ENCODE results near the gene ATP1A2. TPM values are rescaled to one million over a fixed set of nuclear protein-coding genes. Genes with fewer than 3 reads are reported as not detected.

The ATP1A2 gene
- total and polyA plus RNA-seq, 2 donors (not counting 3 experiments of a cell fraction or from before 2014, with no cell fraction given), result not detected

DNA sequence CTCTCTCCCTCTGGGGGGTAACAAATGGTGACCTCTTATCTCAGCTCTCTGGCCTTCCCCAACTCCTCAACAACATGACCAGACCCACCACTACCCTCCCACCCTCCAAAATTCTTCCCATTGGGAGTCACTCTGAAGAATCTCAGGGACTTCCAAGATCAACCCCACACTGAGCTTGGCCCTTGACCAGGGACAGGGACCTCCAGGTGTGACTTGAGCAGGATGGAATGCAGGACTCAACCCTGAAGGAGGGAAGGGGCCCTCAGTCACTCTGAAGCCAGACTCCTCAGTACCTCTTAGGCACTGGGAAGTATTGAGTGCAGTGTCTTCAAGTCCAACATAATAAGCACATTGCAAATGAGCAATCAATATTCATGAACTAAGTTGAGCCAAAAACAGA lies 76.7 kb downstream of the ATP1A2 start:
- no peak overlapping the region for H3K4me2 ChIP-seq (ENCODE audit: insufficient read depth, low read length)
- FAIRE-seq (no peak), DNase-seq (ENCODE audit: low read depth, low spot score) (no peak)
- H3K36me3 ChIP-seq (ENCODE audit: control insufficient read depth in 2 of 2, extremely low read depth in 1 of 2, insufficient read depth in 2 of 2, low read length in 2 of 2), result no peaks in the 10 kb centered on the region
- dilution Hi-C loops (cut with MboI; ENCODE audit: extremely low pct_ligation_motif_present, low sequenced_read_pairs), result no loop called here
- no peaks in the 10 kb centered on the region for H4K20me1 ChIP-seq (replicated peaks; ENCODE audit: control insufficient read depth, extremely low read depth, insufficient read depth, low read length)
- BruUV-seq (replicated peaks), result no TSS peak
- H3K4me3 ChIP-seq (replicated peaks in 1 of 3; ENCODE audit: insufficient read depth in 1 of 3, low read depth in 1 of 3, low read length in 3 of 3), result no peak overlapping the region
- no peak overlapping the region for H3K27ac ChIP-seq (ENCODE audit: insufficient read depth, low read depth, low read length)
- H3K9ac ChIP-seq (replicated peaks; ENCODE audit: extremely low read depth, insufficient read depth, low read length), result no peak overlapping the region
- CTCF ChIA-PET, result interaction anchor here (1.5 to 5.7 kb wide), 11 partner anchors 15 to 184 kb away, joined by 5 to 511 read pairs (median 37); partner anchors contain the start of genes PEA15 and PEX19
- peaks cover 0 to 1% of the 10 kb centered on the region in 2 experiments for H3K27me3 ChIP-seq (ENCODE audit: control insufficient read depth in 2 of 2, insufficient read depth in 2 of 2, low read length in 2 of 2)
- POLR2A ChIA-PET, result no interaction called here
- H3K79me2 ChIP-seq (ENCODE audit: control insufficient read depth, insufficient read depth, low read length), result no peaks in the 10 kb centered on the region
- no peak overlapping the region for H2AFZ ChIP-seq (ENCODE audit: low read depth, low read length)
- H3K9me1 ChIP-seq (replicated peaks; ENCODE audit: control insufficient read depth, extremely low read depth, insufficient read depth, low read length), result no peaks in the 10 kb centered on the region
- H3K9me3 ChIP-seq (replicated peaks; ENCODE audit: control insufficient read depth, insufficient read depth, low read length), result no peaks in the 10 kb centered on the region
- no peak for TF ChIP-seq GATA2 (IDR thresholded peaks at IDR 0.05; ENCODE audit: insufficient read depth, insufficient read length, low read depth, low read length)
- TF ChIP-seq, protein P1, sequence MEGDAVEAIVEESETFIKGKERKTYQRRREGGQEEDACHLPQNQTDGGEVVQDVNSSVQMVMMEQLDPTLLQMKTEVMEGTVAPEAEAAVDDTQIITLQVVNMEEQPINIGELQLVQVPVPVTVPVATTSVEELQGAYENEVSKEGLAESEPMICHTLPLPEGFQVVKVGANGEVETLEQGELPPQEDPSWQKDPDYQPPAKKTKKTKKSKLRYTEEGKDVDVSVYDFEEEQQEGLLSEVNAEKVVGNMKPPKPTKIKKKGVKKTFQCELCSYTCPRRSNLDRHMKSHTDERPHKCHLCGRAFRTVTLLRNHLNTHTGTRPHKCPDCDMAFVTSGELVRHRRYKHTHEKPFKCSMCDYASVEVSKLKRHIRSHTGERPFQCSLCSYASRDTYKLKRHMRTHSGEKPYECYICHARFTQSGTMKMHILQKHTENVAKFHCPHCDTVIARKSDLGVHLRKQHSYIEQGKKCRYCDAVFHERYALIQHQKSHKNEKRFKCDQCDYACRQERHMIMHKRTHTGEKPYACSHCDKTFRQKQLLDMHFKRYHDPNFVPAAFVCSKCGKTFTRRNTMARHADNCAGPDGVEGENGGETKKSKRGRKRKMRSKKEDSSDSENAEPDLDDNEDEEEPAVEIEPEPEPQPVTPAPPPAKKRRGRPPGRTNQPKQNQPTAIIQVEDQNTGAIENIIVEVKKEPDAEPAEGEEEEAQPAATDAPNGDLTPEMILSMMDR (IDR thresholded peaks at IDR 0.05; ENCODE audit: extremely low read depth in 1 of 2, insufficient read depth in 1 of 2, low read depth in 1 of 2, low read length in 2 of 2), result no peak
- no peak for TF ChIP-seq FOS (IDR thresholded peaks at IDR 0.05; ENCODE audit: borderline replicate concordance, insufficient read depth, low read length)
- TF ChIP-seq EZH2 (IDR thresholded peaks at IDR 0.05; ENCODE audit: borderline replicate concordance, low read depth, low read length, severe bottlenecking), result no peak
- no peak for TF ChIP-seq MYC (IDR thresholded peaks at IDR 0.05; ENCODE audit: low read depth, low read length)
- TF ChIP-seq JUN (IDR thresholded peaks at IDR 0.05; ENCODE audit: borderline replicate concordance, insufficient read depth, insufficient read length, low read depth), result no peak
- no peak for TF ChIP-seq POLR2A (IDR thresholded peaks at IDR 0.05; ENCODE audit: low read depth, low read length)
- no peak for TF ChIP-seq POLR2AphosphoS5 (IDR thresholded peaks at IDR 0.05; ENCODE audit: insufficient read depth, low read depth, low read length)
- TF ChIP-seq, protein P2, sequence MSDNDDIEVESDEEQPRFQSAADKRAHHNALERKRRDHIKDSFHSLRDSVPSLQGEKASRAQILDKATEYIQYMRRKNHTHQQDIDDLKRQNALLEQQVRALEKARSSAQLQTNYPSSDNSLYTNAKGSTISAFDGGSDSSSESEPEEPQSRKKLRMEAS (IDR thresholded peaks at IDR 0.05; ENCODE audit: insufficient read depth, insufficient read length), result no peak
- H3K4me1 ChIP-seq (ENCODE audit: control insufficient read depth, extremely low read depth, insufficient read depth, low read length), result peaks cover 5% of the 10 kb centered on the region
- intact Hi-C loops (cut with micrococcal nuclease), result no loop called here

Other genes with a start within 250 kb of the ATP1A2 start
- 2.1 and 2.5 TPM in 2 replicates for gene CFAP45, start 215.6 kb upstream of the ATP1A2 start, total RNA-seq
- 0.13 and 0.25 TPM in 2 replicates for gene CFAP45, start 215.6 kb upstream of the ATP1A2 start, polyA plus RNA-seq
- gene TAGLN2, start 190.3 kb upstream of the ATP1A2 start, total RNA-seq, result 646 and 750 TPM in 2 replicates
- gene TAGLN2, start 190.3 kb upstream of the ATP1A2 start, polyA plus RNA-seq, result 1,279 and 1,305 TPM in 2 replicates
- 0.15 and 0.16 TPM in 2 replicates for gene IGSF9, start 170.1 kb upstream of the ATP1A2 start, total RNA-seq
- 0.10 and 0.15 TPM in 2 replicates for gene IGSF9, start 170.1 kb upstream of the ATP1A2 start, polyA plus RNA-seq
- not detected in 2 replicates for gene SLAMF9, start 161.5 kb upstream of the ATP1A2 start, total RNA-seq
- not detected in 2 replicates for gene SLAMF9, start 161.5 kb upstream of the ATP1A2 start, polyA plus RNA-seq
- gene PIGM, start 83.8 kb upstream of the ATP1A2 start, total RNA-seq, result 4.8 and 5.4 TPM in 2 replicates
- gene PIGM, start 83.8 kb upstream of the ATP1A2 start, polyA plus RNA-seq, result 3.1 and 3.4 TPM in 2 replicates
- gene KCNJ10, start 45.6 kb upstream of the ATP1A2 start, total RNA-seq, result not detected in 2 replicates
- not detected in 2 replicates for gene KCNJ10, start 45.6 kb upstream of the ATP1A2 start, polyA plus RNA-seq
- not detected in 2 replicates for gene KCNJ9, start 34.2 kb upstream of the ATP1A2 start, total RNA-seq
- gene KCNJ9, start 34.2 kb upstream of the ATP1A2 start, polyA plus RNA-seq, result not detected in 2 replicates
- gene IGSF8, start 17.1 kb upstream of the ATP1A2 start, total RNA-seq, result 9.5 and 10.2 TPM in 2 replicates
- 17.5 and 20.2 TPM in 2 replicates for gene IGSF8, start 17.1 kb upstream of the ATP1A2 start, polyA plus RNA-seq
- gene ATP1A4, start 35.8 kb downstream of the ATP1A2 start, total RNA-seq, result not detected in 2 replicates
- not detected in 2 replicates for gene ATP1A4, start 35.8 kb downstream of the ATP1A2 start, polyA plus RNA-seq
- not detected in 2 replicates for gene CASQ1, start 74.8 kb downstream of the ATP1A2 start, total RNA-seq
- gene CASQ1, start 74.8 kb downstream of the ATP1A2 start, polyA plus RNA-seq, result not detected in 2 replicates
- gene PEA15, start 89.6 kb downstream of the ATP1A2 start, total RNA-seq, result 250 and 270 TPM in 2 replicates
- 304 and 336 TPM in 2 replicates for gene PEA15, start 89.6 kb downstream of the ATP1A2 start, polyA plus RNA-seq
- 99.9 and 106 TPM in 2 replicates for gene DCAF8, start 146.8 kb downstream of the ATP1A2 start, total RNA-seq
- 85.5 and 87.9 TPM in 2 replicates for gene DCAF8, start 146.8 kb downstream of the ATP1A2 start, polyA plus RNA-seq
- 31.5 and 38.4 TPM in 2 replicates for gene PEX19, start 169.4 kb downstream of the ATP1A2 start, total RNA-seq
- gene PEX19, start 169.4 kb downstream of the ATP1A2 start, polyA plus RNA-seq, result 22.8 and 24.4 TPM in 2 replicates
- gene COPA, start 227.5 kb downstream of the ATP1A2 start, total RNA-seq, result 167 and 185 TPM in 2 replicates
- 122 and 127 TPM in 2 replicates for gene COPA, start 227.5 kb downstream of the ATP1A2 start, polyA plus RNA-seq
- gene NCSTN, start 227.6 kb downstream of the ATP1A2 start, total RNA-seq, result 92.5 and 95.4 TPM in 2 replicates
- gene NCSTN, start 227.6 kb downstream of the ATP1A2 start, polyA plus RNA-seq, result 199 and 254 TPM in 2 replicates

Data from endothelial cell of umbilical vein (primary cell).